ENCODE data around the gene EPHA6.
A peak's percentile ranks its signal among the peaks of the same experiment; 100 is the strongest.

The EPHA6 gene

GRCh38 chr3:97738761-97739160 lies 924.4 kb downstream of the EPHA6 start:
- no peak for DNase-seq (ENCODE audit: low spot score in 2 of 2)
- H3K4me1 ChIP-seq, result no peaks in the 10 kb centered on the region
- in situ Hi-C loops (cut with MboI; ENCODE audit: low sequenced_read_pairs), result no loop called here

GRCh38 chr3:97742036-97742435 lies 927.6 kb downstream of the EPHA6 start:
- no peak for DNase-seq (ENCODE audit: low spot score in 2 of 2)
- no peaks in the 10 kb centered on the region for H3K36me3 ChIP-seq (replicated peaks)
- H3K4me1 ChIP-seq, result no peaks in the 10 kb centered on the region
- no peaks in the 10 kb centered on the region for H3K9me3 ChIP-seq
- in situ Hi-C loops (cut with MboI; ENCODE audit: low sequenced_read_pairs), result no loop called here
- H3K4me3 ChIP-seq, result no peak overlapping the region
- H3K27me3 ChIP-seq (ENCODE audit: low read depth), result peaks cover 4% of the 10 kb centered on the region; the same call in 1 of the 2 replicates

More at GRCh38 chr3:97738761-97739160, 924.4 kb downstream of the EPHA6 start:
- peaks cover 17% of the 10 kb centered on the region; the same call in 1 of the 2 replicates for H3K27me3 ChIP-seq (ENCODE audit: low read depth)
- H3K36me3 ChIP-seq (replicated peaks), result no peaks in the 10 kb centered on the region
- no peaks in the 10 kb centered on the region for H3K9me3 ChIP-seq
- H3K4me3 ChIP-seq, result no peak overlapping the region

GRCh38 chr3:97744289-97744688 lies 929.9 kb downstream of the EPHA6 start:
- DNase-seq (ENCODE audit: low spot score in 2 of 2), result no peak
- H3K36me3 ChIP-seq (replicated peaks), result no peaks in the 10 kb centered on the region
- no peaks in the 10 kb centered on the region for H3K4me1 ChIP-seq
- no peaks in the 10 kb centered on the region for H3K27me3 ChIP-seq (ENCODE audit: low read depth)
- H3K9me3 ChIP-seq, result no peaks in the 10 kb centered on the region
- in situ Hi-C loops (cut with MboI; ENCODE audit: low sequenced_read_pairs), result no loop called here
- no peak overlapping the region for H3K4me3 ChIP-seq

- Histone ChIP-seq H3K27me3 (ENCODE audit: low read depth) (no peaks in the 10 kb centered on the region), H3K4me1 (peaks cover 12% of the 10 kb centered on the region), H3K36me3 (replicated peaks) (no peaks in the 10 kb centered on the region), H3K4me3 (peak overlapping the region; percentile 55), H3K9me3 (no peaks in the 10 kb centered on the region)
- peak in 1 of 2 experiments; percentile 59 for DNase-seq (ENCODE audit: low spot score in 2 of 2)
- in situ Hi-C loops (cut with MboI; ENCODE audit: low sequenced_read_pairs), result no loop called here
These were observed 949.4 kb downstream of the EPHA6 start for GRCh38 chr3:97763586-97764406.

GRCh38 chr3:97764407-97765238 lies 950.2 kb downstream of the EPHA6 start, which contains the start of gene ARL6:
TSS of gene ARL6 (plus strand) at chr3:97764758. CDS start at chr3:97768108, 3,350 bp downstream.
- H3K36me3 ChIP-seq (replicated peaks), result no peaks in the 10 kb centered on the region
- peak; percentile 91 for DNase-seq (ENCODE audit: low spot score in 2 of 2)
- H3K27me3 ChIP-seq (ENCODE audit: low read depth), result no peaks in the 10 kb centered on the region
- H3K4me1 ChIP-seq, result peaks cover 12% of the 10 kb centered on the region
- in situ Hi-C loops (cut with MboI; ENCODE audit: low sequenced_read_pairs), result no loop called here
- H3K4me3 ChIP-seq, result peak within 1 kb of the TSS; percentile 55
- no peaks in the 10 kb centered on the region for H3K9me3 ChIP-seq

- DNase-seq (ENCODE audit: low spot score in 2 of 2), result no peak
- Histone ChIP-seq H3K27me3 (ENCODE audit: low read depth) (no peaks in the 10 kb centered on the region), H3K9me3 (no peaks in the 10 kb centered on the region), H3K4me1 (peaks cover 12% of the 10 kb centered on the region), H3K4me3 (peak overlapping the region; percentile 55), H3K36me3 (replicated peaks) (no peaks in the 10 kb centered on the region)
- in situ Hi-C loops (cut with MboI; ENCODE audit: low sequenced_read_pairs), result no loop called here
These were observed 950.9 kb downstream of the EPHA6 start for GRCh38 chr3:97765336-97765735.

- Histone ChIP-seq H3K4me1 (no peaks in the 10 kb centered on the region), H3K4me3 (no peak overlapping the region), H3K9me3 (no peaks in the 10 kb centered on the region), H3K36me3 (replicated peaks) (no peaks in the 10 kb centered on the region), H3K27me3 (ENCODE audit: low read depth) (no peaks in the 10 kb centered on the region)
- no peak for DNase-seq (ENCODE audit: low spot score in 2 of 2)
- in situ Hi-C loops (cut with MboI; ENCODE audit: low sequenced_read_pairs), result no loop called here
These were observed 958.5 kb downstream of the EPHA6 start for GRCh38 chr3:97772926-97773325.

GRCh38 chr3:97778152-97778551 lies 963.8 kb downstream of the EPHA6 start:
- Histone ChIP-seq H3K27me3 (ENCODE audit: low read depth) (no peaks in the 10 kb centered on the region), H3K4me1 (no peaks in the 10 kb centered on the region), H3K4me3 (no peak overlapping the region), H3K9me3 (no peaks in the 10 kb centered on the region), H3K36me3 (replicated peaks) (no peaks in the 10 kb centered on the region)
- in situ Hi-C loops (cut with MboI; ENCODE audit: low sequenced_read_pairs), result loop anchor here (25.0 kb wide), 1 partner anchor 559 kb away; no protein-coding TSS in a partner anchor
- no peak for DNase-seq (ENCODE audit: low spot score in 2 of 2)

GRCh38 chr3:97793420-97794019 lies 979.1 kb downstream of the EPHA6 start:
- H3K27me3 ChIP-seq (ENCODE audit: low read depth), result no peaks in the 10 kb centered on the region
- H3K4me1 ChIP-seq, result no peaks in the 10 kb centered on the region
- no peaks in the 10 kb centered on the region for H3K36me3 ChIP-seq (replicated peaks)
- H3K9me3 ChIP-seq, result no peaks in the 10 kb centered on the region
- peak; percentile 15 to 54 for DNase-seq (ENCODE audit: low spot score in 2 of 2)
- in situ Hi-C loops (cut with MboI; ENCODE audit: low sequenced_read_pairs), result loop anchor here (5.0 to 25.0 kb wide), 2 partner anchors 234 to 544 kb away; no protein-coding TSS in a partner anchor
- no peak overlapping the region for H3K4me3 ChIP-seq

- Histone ChIP-seq H3K4me1 (0 out of 2 replicates have a peak, but pooled peaks cover 5% of the 10 kb centered on the region), H3K4me3 (no peak overlapping the region), H3K36me3 (replicated peaks) (no peaks in the 10 kb centered on the region), H3K9me3 (no peaks in the 10 kb centered on the region), H3K27me3 (ENCODE audit: low read depth) (no peaks in the 10 kb centered on the region)
- in situ Hi-C loops (cut with MboI; ENCODE audit: low sequenced_read_pairs), result loop anchor here (25.0 kb wide), 1 partner anchor 541 kb away; no protein-coding TSS in a partner anchor
- no peak for DNase-seq (ENCODE audit: low spot score in 2 of 2)
These were observed 981.6 kb downstream of the EPHA6 start for GRCh38 chr3:97795951-97796350.
